NCI-H1930 (cell line): ENCODE results near the gene OR3A2.
"Not testable (repeated sequence)": the region's sequence is repeated elsewhere in the genome, so short reads cannot be mapped to it uniquely, and the experiment has no call there.

Source experiments
- DNase-seq, 2 experiments: peaks; one replicate each; lab custom pipeline; 2025; lab: John Stamatoyannopoulos, UW

Gene OR3A2

DNA sequence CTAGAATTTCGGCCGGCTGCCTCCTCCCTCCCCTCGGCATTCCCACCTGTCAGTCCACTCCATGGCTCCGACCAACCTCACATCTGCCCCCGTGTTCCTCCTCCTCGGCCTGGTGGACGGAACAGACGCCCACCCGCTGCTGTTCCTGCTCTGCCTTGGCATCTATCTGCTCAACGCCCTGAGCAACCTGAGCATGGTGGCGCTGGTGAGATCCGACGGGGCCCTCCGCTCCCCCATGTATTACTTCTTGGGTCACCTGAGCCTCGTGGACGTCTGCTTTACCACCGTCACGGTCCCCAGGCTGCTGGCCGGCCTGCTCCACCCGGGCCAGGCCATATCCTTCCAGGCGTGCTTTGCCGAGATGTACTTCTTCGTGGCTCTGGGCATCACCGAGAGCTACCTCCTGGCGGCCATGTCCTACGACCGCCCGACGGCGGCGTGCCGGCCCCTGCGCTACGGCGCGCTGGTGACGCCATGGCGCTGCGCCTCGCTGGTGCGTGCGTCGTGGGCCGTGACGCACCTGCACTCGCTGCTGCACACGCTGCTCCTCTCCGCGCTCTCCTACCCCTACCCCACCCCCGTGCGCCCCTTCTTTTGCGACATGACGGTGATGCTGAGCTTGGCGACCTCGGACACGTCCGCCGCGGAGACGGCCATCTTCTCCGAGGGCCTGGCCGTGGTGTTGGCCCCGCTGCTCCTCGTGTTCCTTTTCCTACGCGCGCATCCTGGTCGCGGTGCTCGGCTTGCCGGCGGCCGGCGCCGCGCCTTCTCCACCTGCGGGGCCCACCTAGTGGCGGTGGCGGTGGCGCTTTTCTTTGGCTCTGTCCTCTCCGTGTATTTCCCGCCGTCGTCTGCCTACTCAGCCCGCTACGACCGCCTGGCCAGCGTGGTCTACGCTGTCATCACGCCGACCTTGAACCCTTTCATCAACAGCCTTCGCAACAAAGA lies at the start of gene OR3A2:
OR3A2 (minus strand) TSS at position 440 of the 948 bp plus-strand sequence.
- DNase-seq = peak; percentile 81

DNA sequence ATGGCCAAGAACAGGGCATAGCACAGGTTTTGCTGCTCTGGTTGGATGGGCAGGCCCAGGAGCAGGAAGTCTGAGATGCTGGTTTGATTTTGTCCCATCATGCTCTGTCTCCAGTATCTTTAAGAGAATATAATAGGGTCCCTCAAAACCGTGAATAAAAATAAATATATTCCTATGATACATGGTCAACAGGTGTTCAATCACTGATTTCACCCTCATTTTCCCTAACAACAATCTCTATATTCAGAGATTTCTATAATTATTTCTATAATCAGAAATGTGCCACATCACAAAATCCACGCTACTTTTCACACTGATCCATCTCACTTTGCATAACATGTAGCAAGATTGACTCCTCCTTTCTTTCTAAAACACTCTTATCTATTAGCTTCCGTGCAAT lies 47.6 kb upstream of the OR3A2 start, which contains the start of gene OR1E2:
OR1E2 (minus strand) TSS at position 101 of the 400 bp plus-strand sequence; CDS start at position 101, 0 bp downstream.
- DNase-seq = no peak

DNA sequence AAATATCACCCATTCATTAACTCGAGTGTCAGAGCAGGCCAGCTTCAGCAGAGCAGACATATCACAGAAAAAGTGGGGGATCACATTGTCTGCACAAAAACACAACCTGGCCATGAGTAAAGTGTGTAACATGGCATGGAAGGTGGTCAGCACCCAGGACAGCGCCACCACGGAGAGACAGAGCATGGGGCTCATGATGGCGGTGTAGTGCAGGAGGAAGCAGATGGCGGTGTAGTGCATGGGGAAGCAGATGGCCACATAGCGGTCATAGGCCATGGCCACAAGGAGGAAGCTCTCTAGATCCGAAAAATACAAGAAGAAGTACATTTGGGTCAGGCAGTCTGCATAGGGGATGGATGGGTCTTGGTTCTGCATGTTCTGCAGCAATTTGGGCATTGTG lies 47.1 kb upstream of the OR3A2 start:
- not testable (repeated sequence) for DNase-seq

DNA sequence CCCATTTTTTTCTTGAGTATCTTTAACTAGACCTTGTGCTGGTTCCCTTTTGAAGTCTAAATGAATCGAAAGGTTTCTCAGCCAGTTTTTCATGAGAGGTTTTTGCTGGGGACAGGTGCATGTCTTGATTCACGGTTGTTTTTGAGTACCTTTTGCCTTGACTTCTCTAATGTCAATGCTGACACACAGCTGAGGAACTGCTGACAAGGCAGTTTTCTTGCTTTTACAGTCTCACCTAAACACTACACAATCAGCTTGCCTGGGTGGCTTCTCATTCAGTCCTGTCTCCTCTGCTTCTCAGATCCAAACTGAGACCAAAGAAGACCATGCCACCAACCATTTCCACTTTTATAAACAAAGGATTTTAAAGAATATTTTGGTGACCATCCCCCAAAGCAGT lies 32.1 kb upstream of the OR3A2 start:
- no peak for DNase-seq

DNA sequence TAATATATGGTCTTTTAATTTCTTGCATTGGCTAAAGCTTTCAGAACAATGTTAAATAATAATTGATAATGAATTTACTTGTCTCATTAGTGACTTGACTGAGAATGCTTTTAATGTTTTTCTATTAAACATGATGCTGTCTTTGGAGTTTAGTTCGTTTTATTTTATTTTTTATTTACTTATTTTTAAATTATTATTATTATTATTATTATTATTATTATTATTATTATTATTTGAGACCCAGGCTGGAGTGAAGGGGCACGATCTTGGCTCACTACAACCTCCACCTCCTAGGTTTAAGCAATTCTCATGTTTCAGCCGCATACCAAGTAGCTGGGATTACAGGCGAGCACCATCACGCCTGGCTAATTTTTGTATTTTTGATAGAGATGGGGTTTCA lies 29.5 kb upstream of the OR3A2 start:
- DNase-seq = no peak

DNA sequence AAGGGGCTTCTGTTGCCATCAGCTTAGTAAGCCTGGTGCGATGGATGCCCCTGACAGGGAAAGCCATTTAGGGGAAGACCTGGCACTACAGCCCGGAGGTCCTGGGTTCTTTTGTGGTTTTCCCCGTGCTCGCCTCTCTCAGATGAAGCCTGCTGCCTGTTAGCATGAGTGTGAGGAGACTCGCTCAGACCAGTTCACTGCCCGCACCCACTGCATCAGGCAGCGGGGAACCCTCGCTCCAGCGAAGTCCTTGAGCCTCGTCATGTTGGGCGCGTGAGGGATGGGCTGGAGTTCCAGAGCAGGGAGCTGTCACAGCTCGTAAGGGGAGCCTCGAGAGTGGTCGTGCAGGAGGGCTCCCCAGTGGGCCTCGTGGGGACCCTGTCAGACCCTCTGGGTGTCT lies 26.1 kb upstream of the OR3A2 start:
- not testable (repeated sequence) for DNase-seq

DNA sequence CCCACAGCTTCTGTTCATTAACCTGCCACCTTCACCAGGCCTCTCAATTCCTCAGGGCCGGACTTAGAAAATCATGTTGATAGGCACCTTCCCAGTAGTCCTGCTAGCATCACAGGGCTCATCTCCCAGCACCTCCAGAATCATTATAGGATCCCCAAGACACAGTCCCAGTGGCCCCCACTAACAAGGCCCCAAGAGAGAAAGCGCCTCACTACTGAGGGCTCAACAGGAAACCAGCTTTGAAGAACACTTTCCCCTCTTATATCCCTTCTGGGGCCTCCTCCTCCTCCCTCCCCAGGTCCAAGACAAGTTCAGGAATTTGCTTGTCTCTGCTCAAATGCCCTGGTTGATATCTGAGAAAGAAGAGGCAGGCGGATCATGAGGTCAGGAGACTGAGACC lies 25.0 kb upstream of the OR3A2 start, which contains the start of gene OR3A3:
OR3A3 (plus strand) TSS at position 301 of the 400 bp plus-strand sequence.
- DNase-seq = no peak

DNA sequence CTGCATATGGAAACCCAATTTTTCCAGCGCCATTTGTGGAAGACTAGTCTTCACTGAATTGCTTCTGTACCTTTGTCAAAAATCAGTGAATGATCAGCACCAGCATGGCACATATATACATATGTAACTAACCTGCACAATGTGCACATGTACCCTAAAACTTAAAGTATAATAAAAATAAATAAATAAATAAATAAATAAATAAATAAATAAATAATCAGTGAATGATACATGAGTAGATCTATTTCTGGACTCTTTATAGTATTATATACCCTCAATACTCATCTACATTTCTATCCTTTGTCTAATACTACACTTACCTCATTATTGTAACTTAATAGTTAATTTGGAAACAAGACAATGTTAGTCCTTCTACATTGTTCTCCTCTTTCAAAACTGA lies 17.7 kb upstream of the OR3A2 start:
- DNase-seq = not testable (repeated sequence)

DNA sequence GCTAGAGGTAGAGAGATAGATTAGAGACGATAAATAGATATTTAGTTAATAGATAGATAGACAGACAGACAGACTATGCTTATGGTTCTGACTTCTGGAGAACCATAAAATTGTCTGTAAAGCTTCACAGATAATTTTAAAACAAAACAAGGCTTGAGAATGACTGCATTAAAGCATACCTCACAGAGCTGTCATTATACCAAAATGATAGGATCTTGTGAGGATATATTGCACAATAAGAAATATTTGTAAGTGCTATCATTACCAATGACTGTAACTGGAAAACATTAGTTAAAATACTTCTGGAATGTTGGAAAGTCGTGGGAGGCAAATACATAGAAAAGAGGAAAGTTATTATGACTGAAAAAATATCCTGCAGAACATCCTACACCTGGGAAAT lies 15.7 kb upstream of the OR3A2 start:
- no peak for DNase-seq

DNA sequence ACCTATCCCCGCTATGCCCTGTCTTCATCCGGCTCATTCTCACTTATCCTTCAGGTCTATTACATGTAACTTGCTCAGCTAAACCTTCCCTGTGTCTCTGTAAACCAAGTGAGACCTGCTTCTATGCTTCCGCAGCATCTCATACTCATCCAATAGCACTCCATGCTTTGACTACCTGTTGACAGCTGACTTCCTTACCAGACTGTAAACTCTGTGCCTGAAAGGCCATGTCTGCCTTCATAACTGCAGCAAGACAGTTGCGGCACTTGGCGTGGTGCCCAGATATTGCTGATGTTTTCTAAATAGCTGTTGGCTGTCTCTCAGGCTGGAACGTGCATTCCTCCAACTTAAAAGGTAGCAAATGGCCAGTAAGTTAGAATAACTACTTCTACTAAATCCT lies 13.9 kb upstream of the OR3A2 start:
- no peak for DNase-seq

DNA sequence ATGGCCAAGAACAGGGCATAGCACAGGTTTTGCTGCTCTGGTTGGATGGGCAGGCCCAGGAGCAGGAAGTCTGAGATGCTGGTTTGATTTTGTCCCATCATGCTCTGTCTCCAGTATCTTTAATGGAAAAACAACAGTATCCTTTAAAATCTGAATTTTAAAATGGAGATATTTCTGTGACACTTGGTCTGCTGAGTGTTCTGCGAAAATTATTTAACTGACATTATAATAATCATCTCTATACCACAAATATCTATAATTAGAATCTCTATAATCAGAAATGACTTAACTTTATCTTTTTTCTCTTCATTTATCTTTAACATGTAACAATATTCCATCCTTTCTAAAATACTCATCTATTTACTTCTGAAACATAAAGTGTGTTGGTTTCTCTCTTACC lies 12.2 kb upstream of the OR3A2 start, which contains the start of gene OR1E1:
OR1E1 (minus strand) TSS at position 101 of the 400 bp plus-strand sequence; CDS start at position 101, 0 bp downstream.
- no peak for DNase-seq

DNA sequence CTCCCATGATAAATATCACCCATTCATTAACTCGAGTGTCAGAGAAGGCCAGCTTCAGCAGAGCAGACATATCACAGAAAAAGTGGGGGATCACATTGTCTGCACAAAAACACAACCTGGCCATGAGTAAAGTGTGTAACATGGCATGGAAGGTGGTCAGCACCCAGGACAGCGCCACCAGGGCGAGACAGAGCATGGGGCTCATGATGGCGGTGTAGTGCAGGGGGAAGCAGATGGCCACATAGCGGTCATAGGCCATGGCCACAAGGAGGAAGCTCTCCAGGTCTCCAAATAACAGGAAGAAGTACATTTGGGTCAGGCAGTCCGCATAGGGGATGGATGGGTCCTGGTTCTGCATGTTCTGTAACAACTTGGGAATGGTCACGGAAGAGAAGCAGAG lies 11.7 kb upstream of the OR3A2 start:
- not testable (repeated sequence) for DNase-seq

DNA sequence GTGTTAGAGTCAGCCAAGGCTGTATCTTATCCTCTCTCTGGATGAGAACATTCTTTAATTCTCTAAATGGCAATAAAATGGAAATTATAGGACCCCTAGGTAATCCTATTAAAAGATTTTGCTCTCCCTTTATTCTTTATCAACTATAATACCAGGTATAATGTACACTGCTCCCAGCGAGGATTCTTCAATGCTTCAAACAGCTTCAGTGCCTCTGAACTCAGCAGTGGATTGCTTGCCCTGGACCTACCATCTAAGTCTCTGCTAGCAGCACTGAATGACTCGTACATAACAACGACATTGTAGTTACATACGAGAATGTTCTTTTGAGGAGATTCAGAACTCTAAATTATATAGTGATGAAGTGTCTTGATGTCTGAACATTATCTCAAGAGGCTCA lies 3.7 kb upstream of the OR3A2 start:
- no peak for DNase-seq

DNA sequence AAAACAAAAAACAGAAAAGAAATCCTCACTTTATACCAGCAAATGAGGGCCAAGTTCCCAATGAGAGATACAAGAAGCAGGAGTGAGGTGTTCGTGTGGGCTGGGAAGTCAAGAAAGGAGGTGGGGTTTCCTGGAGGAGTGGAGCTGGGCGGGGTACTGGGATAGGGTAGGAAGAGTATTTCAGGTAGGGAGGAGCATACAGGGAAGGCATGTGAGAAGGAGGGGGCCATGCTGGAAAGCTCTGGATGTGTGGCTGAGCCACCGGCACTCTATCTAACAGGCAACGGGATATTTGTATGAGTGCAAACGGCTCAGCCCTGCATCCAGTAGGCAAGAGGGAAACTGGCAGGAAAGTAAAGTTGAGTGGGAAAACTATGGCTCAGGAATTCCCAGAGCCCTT lies 4.2 kb downstream of the OR3A2 start:
- DNase-seq = no peak

DNA sequence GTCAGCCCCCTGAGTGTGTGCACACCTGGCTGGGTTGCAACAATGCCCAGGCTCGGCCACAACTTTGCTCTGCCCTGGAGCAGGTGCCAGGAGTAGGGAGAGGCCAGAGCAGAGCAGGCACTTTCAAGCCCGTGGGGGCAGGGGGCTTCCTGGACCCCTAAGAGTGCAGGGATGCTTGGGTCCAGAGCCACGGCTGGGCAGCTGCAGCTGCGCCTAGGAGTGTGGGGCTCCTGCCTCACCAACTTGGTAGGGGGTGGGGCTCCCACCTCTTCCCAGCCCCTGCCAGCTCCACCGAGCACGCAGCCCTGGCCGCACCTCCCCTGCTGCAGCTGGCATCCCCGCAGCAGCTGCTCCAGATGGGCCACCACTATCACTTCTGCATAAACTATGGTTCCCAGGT lies 7.8 kb downstream of the OR3A2 start:
- no peak for DNase-seq

DNA sequence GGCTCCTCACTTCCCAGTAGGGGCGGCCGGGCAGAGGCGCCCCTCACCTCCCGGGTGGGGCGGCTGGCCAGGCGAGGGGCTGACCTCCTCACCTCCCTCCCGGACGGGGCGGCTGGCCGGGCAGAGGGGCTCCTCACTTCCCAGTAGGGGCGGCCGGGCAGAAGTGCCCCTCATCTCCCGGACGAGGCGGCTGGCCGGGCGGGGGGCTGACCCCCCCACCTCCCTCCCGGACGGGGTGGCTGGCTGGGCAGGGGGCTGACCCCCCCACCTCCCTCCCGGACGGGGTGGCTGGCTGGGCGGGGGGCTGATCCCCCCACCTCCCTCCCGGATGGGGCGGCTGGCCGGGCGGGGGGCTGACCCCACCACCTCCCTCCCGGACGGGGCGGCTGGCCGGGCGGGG lies 14.9 kb downstream of the OR3A2 start:
- not testable (repeated sequence) for DNase-seq

DNA sequence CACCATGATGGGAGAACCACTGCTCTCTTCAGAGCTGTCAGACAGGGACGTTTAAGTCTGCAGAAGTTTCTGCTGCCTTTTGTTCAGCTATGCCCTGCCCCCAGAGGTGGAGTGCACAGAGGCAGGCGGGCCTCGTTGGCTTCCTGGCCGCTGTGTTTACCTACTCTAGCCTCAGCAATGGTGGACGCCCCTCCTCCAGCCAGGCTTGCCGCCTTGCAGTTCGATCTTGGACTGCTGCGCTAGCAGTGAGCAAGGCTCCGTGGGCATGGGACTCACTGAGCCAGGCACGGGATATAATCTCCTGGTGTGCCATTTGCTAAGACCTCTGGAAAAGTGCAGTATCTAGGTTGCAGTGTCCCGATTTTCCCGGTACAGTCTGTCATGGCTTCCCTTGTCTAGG lies 43.3 kb downstream of the OR3A2 start:
- DNase-seq = not testable (repeated sequence)

DNA sequence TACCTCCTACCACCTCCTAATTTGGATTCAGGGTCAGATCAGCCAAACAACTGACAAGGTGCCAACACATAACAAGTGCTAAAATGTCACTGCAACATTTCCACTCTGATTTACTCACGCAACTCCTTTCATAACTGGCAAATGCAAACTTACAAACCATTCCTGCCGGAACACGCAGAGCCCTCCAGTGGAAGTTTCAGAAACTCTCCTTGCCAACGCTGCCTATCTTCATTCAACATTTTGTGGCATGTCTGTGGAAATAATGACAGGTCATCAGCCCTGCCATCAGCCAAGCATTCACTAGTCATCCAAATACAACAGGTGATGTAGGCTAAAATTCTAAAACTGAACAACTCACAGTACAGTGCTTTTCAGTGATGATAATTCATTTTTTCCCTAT lies 50.2 kb downstream of the OR3A2 start:
- DNase-seq = no peak

DNA sequence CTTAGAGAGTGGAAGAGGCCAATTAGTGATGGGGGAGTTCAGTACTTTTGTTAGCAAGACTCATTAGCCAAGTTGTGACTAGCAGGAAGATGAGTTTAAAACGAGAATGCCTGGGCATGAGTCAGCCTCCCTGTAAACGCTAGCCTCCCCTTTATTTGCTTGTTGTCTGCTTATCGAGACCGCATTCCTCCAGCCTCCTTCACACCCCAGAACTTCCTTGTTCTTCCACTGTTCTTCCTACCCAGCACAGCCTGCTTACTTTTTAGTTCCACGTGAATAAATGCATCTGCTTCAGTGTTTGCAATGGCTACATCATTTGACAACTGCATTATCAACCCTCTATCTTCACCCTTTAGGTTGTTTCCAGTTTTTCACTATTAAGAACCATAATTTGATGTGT lies 67.8 kb downstream of the OR3A2 start:
- no peak for DNase-seq

DNA sequence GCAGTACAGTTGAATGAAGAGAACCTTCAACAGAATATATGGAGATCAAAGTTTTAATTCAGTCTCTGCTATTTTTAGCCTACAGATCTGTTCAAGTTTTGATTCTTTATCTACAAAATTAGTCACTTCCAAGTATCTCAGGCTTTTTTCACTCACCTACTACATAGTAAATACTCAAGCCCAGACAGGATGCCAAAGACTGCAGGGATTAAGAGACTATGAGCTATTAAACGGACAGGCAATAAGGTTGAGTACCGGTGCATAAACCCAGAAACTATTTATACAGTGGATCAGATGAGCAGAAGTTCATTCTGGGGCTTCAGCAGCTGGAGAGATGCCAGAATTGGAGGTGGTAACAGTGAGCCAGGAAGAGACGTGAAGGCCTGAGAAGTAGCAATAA lies 69.3 kb downstream of the OR3A2 start:
- no peak for DNase-seq

DNA sequence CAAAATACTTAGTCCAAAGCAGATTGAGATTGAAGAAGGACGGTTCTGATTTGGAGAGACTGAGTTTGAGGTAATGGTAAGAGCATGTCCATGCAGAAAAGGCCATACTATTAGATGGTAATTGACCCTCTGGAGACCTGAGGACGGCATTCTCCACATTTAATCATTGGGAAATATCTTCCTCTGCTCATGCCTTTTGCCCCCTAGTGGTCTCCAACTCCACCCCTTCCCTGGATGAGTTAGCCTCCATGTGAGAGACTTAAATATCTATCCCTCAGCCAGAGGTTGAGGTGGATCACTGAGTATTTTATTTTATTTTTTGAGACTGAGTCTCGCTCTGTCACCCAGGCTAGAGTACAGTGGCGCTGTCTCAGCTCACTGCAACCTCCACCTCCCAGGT lies 77.5 kb downstream of the OR3A2 start:
- no peak for DNase-seq

DNA sequence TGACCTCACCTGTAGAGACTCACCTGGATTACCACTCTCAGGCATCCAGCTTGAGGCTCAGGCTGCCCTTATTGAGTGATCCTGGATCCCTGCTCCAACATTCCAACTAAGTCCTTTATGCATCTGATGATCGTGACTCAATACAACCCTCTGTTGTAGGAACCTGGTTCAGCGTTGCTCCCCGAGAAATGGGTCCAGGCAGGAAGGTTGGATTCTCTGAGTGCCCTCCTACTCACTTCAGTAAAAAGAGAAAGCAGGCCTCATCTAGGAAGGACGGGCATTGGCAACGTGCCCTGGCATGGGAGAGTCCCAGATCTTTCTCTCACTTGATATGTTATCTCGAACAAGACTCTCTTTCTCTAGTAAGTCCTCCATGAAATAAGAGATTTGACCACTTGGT lies 87.8 kb downstream of the OR3A2 start, which contains the start of gene OR3A1:
OR3A1 (minus strand) TSS at position 101 of the 400 bp plus-strand sequence. CDS start 5,778 bp downstream, outside the sequence.
- no peak for DNase-seq

DNA sequence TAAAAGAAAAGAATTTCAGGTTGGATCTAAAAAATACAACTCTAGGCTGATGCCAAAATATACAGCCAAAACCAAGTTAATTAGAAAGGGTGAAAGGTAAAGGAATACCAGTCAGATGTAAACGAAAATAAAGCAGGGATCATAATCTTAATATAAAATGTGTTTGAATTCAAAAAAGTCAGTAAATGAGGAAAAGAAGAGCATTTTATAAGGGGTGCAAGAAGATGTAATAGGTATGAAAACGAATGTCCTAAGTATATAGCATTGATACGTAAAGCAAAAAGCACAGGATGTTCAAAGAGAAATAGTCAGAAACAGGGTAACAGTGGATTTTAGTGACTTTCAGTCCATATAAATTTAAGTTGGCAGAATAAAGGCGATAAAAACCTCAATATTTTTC lies 90.5 kb downstream of the OR3A2 start:
- no peak for DNase-seq
